HG03175 (cell line): ENCODE results near the gene POLR2E.

Experiments
- ATAC-seq: cut with Tn5 transposase; IDR thresholded peaks from one replicate; pipeline ENCODE4 v1.9.1; 2021; ENCODE audit warnings: mild to moderate bottlenecking, moderate library complexity; ENCODE audit not compliant: unreplicated experiment

The POLR2E gene

GRCh38 chr19:1098177-1099051, 3.2 kb upstream of the POLR2E start:
- no peak for ATAC-seq

GRCh38 chr19:1097810-1098176, 2.6 kb upstream of the POLR2E start:
- ATAC-seq, result no peak

DNA sequence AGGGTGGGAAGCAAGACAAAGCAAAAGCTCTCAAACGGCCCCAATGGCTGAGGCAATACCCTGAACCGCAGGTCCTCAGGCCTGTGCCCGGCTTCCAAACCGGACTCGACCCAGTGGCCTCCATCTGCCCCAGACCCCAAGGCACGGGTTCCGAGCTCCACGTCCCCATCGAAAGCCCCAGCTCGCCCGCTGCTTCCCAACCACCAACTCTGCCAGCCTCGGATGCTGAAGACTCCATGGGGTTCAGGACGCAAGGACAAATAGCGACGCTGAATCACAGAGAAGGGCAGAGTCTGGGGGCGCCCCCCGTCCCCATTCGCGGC, 559 bp downstream of the POLR2E start:
- no peak for ATAC-seq

GRCh38 chr19:1093811-1094553, 1.2 kb downstream of the POLR2E start:
- ATAC-seq, result no peak

- ATAC-seq, result no peak
Observed at GRCh38 chr19:1093330-1093729, 1.8 kb downstream of the POLR2E start.

DNA sequence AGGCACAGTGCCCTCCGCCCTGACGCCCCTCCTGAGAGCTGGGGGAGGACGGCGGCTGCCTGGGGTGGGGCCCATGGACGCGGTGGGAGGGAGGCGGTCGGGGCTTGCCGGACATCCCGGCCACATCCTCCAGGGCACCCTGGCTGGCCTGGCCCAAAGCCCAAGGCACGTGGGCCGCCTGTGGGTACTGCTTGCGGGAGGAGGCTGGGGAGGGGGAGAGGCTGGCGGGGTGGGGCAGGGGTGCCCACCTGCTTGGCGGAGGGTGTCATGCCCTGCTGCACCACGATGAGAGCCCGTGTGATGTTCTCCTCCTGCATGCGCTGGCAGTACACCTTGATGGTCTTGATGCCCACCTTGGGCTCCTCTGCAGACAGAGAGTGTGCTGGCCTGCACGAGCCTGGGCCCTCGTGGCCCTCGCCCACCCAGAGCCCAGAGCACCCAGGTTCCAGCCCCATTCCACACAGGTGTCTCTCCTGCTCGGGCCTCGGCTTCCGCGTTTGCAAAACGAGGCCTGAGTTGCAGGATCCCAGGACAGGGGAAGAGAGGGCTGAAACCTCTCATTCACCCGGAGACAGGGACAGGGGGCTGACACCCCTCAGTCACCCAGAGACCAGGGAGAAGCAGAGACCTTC, 3.5 kb downstream of the POLR2E start:
- no peak for ATAC-seq

DNA sequence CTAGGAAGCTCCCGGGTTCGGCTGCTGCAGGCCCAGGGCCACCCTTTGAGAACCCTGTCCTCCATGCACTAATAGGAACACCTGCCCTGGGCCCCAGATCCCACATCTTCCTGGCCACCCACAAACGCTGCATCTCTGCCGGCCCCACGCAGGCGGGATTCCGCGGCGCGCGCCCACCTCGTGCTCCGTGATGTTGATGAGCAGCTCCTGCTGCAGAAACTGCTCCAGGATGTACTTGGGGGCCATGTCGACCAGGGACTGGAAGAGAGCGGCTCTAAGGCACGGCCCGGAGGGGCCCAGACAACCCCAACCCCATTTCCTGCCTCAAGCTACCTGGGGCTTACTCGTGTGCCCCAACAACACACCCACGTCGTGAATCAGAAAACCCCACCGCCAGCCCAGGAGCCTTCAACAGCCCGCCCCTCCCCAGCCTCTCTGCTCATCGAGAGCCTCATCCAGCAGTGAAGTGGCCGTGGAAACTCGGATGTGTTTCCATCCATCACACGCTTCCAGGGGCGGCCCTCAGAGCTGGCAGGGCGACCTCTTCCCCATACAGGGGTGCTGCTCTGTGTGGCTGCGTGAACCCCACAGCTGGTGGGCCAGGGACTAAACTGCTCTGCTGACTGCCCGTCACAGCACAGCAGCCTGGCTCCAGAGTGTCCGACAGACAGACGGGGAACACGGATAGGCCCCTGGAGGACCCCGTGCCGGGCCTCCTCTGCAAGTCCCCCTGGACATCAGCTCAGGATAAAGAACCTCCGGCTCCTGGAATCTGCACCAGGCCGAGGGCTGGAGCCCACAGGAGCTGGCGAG, 4.2 kb downstream of the POLR2E start:
- no peak for ATAC-seq

GRCh38 chr19:1089891-1090290, 5.3 kb downstream of the POLR2E start:
- ATAC-seq, result no peak

DNA sequence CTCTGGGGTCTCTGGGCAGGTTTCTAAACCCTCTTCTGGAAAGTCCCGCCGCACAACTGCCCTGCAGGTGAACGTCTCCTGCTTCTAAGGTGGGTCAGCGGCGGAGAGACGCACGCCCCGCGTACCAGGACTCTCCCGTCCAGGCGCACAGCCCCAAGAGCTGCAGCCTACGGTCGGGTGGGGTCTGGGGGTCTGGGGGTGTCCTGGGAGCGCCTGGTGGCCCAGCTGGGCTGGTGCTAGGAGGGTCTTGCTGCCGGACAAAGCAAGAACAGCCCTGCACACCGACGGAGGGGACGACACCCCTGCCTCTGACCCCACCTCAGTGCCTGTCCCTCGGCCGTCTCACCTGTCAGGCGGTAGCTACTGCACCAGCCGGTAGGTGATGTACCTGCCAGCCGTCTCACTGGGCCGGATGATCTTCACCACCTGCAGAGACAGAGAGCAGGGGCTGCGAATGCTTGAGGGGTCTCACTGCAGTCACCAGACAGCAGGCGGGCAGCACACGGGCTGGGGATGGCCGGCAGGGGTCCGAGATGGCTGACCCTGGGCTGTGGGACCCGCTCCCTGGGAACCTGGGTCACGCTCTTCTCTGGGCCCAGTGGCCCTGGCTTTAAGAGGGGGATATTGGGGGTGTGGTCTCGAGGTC, 5.9 kb downstream of the POLR2E start:
- no peak for ATAC-seq

DNA sequence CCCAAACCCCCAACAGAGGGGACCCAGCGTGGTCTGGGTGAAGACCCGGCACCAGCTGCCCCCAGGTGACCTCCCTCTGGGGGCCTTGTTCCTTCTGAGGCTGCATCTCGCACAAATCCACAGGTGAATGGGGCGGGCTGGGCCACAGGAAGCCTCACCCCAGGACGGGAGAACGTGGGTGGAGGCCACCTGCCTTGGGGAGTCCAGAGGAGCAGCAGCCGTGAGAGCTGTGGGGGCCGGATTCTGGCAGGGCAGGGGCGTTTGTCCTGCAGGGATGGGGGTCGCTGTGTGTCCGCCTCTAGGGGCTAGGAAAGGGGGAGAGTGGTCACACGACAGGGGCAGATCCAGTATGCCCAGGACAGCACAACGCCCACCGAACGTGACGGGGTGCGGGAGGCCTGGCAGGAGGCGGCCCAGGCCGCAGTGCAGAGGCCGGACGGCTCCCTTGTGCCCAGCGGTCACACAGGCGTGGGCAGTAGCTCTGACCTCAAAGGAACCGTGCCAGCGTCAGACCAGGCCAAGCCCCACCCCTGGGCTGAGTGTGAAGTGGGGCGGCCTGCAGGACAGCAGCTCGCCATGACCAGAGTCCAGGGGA, 6.7 kb downstream of the POLR2E start:
- ATAC-seq, result no peak

- no peak for ATAC-seq
Observed at GRCh38 chr19:1087813-1088415, 7.3 kb downstream of the POLR2E start.

DNA sequence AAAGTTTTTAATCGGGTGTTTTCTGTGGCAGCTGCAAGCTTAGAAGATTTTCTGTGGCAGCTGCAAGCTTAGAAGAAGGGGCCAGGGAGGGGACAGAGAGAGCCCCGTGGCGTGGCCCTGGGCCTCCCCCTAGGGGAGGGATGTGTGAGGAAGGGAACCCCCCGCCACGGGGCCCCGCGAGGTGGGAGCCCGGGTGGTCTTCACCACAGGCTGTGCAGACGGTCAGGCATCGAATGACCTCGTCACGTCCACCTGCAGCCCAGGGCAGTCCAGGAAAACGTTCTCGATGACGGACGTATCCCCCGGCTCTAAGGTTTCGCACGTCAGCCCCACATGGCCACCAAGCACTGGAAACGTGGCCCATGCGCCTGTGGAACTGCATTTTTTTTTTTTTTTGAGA, 8.6 kb downstream of the POLR2E start:
- no peak for ATAC-seq

GRCh38 chr19:1085676-1086442, 9.3 kb downstream of the POLR2E start:
- no peak for ATAC-seq

DNA sequence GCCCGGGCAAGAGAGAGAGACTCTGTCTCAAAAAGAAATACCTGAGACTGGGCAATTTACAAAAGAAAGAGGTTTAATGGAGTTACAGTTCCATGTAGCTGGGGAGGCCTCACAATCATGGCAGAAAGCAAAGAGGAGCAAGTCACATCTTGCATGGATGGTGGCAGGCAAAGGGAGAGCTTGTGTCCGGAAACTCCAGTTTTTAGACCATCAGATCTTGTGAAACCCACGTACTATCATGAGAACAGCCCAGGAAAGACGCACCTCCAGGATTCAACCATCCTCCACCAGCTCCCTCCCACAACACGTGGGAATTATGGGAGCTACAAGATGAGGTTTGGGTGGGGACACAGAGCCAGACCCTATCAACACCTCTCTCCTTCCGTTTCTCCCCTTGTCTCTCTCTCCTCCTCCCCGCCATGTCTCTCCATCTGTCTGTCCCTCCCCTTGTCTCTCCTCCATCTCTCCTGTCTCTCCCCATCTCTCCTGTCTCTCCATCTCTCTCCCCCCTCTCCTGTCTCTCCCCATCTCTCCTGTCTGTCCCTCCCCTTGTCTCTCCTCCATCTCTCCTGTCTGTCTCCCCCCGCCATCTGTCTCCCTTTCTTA, 10.0 kb downstream of the POLR2E start:
- ATAC-seq, result no peak

GRCh38 chr19:1084024-1084868, 10.9 kb downstream of the POLR2E start:
- no peak for ATAC-seq

GRCh38 chr19:1082928-1083816, 12.0 kb downstream of the POLR2E start:
- no peak for ATAC-seq
